HEK293T (cell line): ENCODE data around the gene LPIN1.

ENCODE experiments used
- ARNT ChIP-seq: fragments of 450-650 bp; IDR thresholded peaks from 2 replicates; pipeline ENCODE4 v1.6.1; 2017; ENCODE audit warnings: mild to moderate bottlenecking
- BHLHE40 ChIP-seq: fragments of 450-650 bp; IDR thresholded peaks from 2 replicates; pipeline ENCODE4 v1.6.1; 2016; ENCODE audit warnings: mild to moderate bottlenecking, moderate library complexity, borderline replicate concordance
- ELF4 ChIP-seq: fragments of 450-650 bp; IDR thresholded peaks from 2 replicates; pipeline ENCODE4 v1.6.1; 2017; ENCODE audit warnings: antibody characterized with exemption
- FOXA1 ChIP-seq: fragments of 450-650 bp; IDR thresholded peaks from 2 replicates; pipeline ENCODE4 v1.6.1; 2016; ENCODE audit warnings: mild to moderate bottlenecking
- FOXK2 ChIP-seq: fragments of 450-650 bp; IDR thresholded peaks from 2 replicates; pipeline ENCODE4 v1.6.1; 2016; ENCODE audit warnings: mild to moderate bottlenecking
- FOXM1 ChIP-seq: fragments of 450-650 bp; IDR thresholded peaks from 2 replicates; pipeline ENCODE4 v1.6.1; 2017; ENCODE audit warnings: mild to moderate bottlenecking, borderline replicate concordance
- HDGF ChIP-seq: fragments of 450-650 bp; IDR thresholded peaks from 2 replicates; pipeline ENCODE4 v1.6.1; 2017; ENCODE audit warnings: antibody characterized with exemption, borderline replicate concordance
- L3MBTL2 ChIP-seq: fragments of 450-650 bp; conservative IDR thresholded peaks from 2 replicates; pipeline ENCODE4 v1.6.1; 2016; ENCODE audit warnings: mild to moderate bottlenecking
- NFRKB ChIP-seq: fragments of 450-650 bp; IDR thresholded peaks from 2 replicates; pipeline ENCODE4 v1.6.1; 2016; ENCODE audit warnings: mild to moderate bottlenecking, moderate library complexity
- PKNOX1 ChIP-seq: fragments of 450-650 bp; IDR thresholded peaks from 2 replicates; pipeline ENCODE4 v1.6.1; 2016
- SP1 ChIP-seq: fragments of 450-650 bp; IDR thresholded peaks from 2 replicates; pipeline ENCODE4 v1.6.1; 2017
- SUZ12 ChIP-seq: fragments of 450-650 bp; IDR thresholded peaks from 2 replicates; pipeline ENCODE4 v1.6.1; 2016; ENCODE audit warnings: mild to moderate bottlenecking
- TARDBP ChIP-seq: fragments of 450-650 bp; IDR thresholded peaks from 2 replicates; pipeline ENCODE4 v1.6.1; 2016
- ZNF384 ChIP-seq: fragments of 450-650 bp; IDR thresholded peaks from 2 replicates; pipeline ENCODE4 v1.6.1; 2016

- no peak for TF ChIP-seq L3MBTL2
- TF ChIP-seq SUZ12, result no peak
- TF ChIP-seq FOXM1, result no peak
- peak; percentile 17; the same call in 1 of the 2 replicates for TF ChIP-seq PKNOX1
- no peak for TF ChIP-seq HDGF
- TF ChIP-seq NFRKB, result no peak
- TF ChIP-seq ARNT, result no peak
- TF ChIP-seq TARDBP, result no peak
- no peak for TF ChIP-seq SP1
- no peak for TF ChIP-seq ZNF384
- TF ChIP-seq BHLHE40, result no peak
- TF ChIP-seq FOXK2, result no peak
- no peak for TF ChIP-seq FOXA1
- no peak for TF ChIP-seq ELF4
Observed at GRCh38 chr2:11798701-11799435, 52.4 kb downstream of the LPIN1 start.
